BJ (cell line): ENCODE results near the gene CD4. TPM values are rescaled to one million over a fixed set of nuclear protein-coding genes. Genes with fewer than 3 reads are reported as not detected.

ENCODE experiments used
- CTCF ChIA-PET: fragments of 350-600 bp; formaldehyde crosslinking; extraction: SDS; loops from one replicate; lab custom pipeline; 2021; ENCODE audit warnings: antibody characterized with exemption, inconsistent platforms; lab: Yijun Ruan, JAX
- POLR2A ChIA-PET: fragments of 300-600 bp; sonication (Branson Sonifier 250); formaldehyde crosslinking; extraction: SDS; loops from one replicate; lab custom pipeline; 2021; ENCODE audit warnings: antibody characterized with exemption; lab: Charles Lee
- DNase-seq: peaks from one replicate; pipeline ENCODE4 v3.0.0-alpha.2; 2011; ENCODE audit warnings: low read depth
- H3K27me3 ChIP-seq: 2 replicates; pipeline ENCODE4 v1.6.0; 2011; ENCODE audit warnings: low read length; ENCODE audit not compliant: control insufficient read depth, insufficient read depth
- H3K36me3 ChIP-seq: 2 replicates; pipeline ENCODE4 v1.5.1; 2011; ENCODE audit warnings: low read length; ENCODE audit not compliant: control insufficient read depth, insufficient read depth
- H3K4me3 ChIP-seq: 2 replicates; pipeline ENCODE4 v1.5.1; 2011; ENCODE audit warnings: low read depth, mild to moderate bottlenecking, control low read depth, low read length
- CTCF ChIP-seq: IDR thresholded peaks from 2 replicates; pipeline ENCODE4 v1.5.1; 2011; ENCODE audit warnings: low read depth, mild to moderate bottlenecking, control low read depth, inconsistent platforms, low read length, moderate library complexity; ENCODE audit not compliant: insufficient read depth
- polyA plus RNA-seq: library from polyadenylated mRNA; depleted of rRNA; stranded (reverse); fragments of >200 nt; gene quantifications from 2 replicates; pipeline ENCODE4 v1.2.3, GENCODE V29; 2011

CD4 gene
- polyA plus RNA-seq, 1 experiment, result 0.42 TPM

DNA sequence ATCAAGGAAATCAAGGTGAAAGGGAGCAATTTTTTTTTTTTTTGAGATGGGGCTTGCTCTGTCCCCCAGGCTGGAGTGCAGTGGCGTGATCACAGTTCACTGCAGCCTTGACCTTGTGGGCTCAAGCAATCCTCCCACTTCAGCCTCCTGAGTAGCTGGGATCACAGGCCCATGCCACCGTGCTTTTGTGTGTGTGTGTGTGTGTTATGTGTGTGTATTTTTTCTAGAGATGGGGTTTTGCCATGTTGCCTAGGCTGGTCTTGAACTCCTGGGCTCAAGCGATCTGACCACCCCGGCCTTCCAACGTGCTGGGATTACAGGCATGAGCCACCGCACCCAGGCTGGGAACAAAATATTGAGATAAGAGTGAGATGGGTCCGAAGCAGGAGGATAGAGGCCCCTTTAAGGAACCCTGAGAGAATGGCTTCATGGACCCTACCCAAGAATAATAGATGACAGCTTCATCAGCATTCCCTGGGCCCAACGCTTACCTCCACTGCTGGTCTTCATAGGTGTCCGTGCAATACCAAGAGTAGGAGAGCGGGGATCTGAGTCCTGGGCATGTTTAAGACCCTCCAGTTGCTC, 60.7 kb downstream of the CD4 start:
- H3K27me3 ChIP-seq, result no peaks in the 10 kb centered on the region
- POLR2A ChIA-PET, result no interaction called here
- H3K4me3 ChIP-seq, result peak overlapping the region; percentile 78
- no peak for TF ChIP-seq CTCF
- H3K36me3 ChIP-seq, result peaks cover 13% of the 10 kb centered on the region
- CTCF ChIA-PET, result interaction anchor here (8.0 to 12.2 kb wide), 2 partner anchors 14 to 19 kb away, joined by 111 to 112 read pairs; partner anchors contain the start of genes GNB3, SPSB2 and TPI1
- no peak for DNase-seq

DNA sequence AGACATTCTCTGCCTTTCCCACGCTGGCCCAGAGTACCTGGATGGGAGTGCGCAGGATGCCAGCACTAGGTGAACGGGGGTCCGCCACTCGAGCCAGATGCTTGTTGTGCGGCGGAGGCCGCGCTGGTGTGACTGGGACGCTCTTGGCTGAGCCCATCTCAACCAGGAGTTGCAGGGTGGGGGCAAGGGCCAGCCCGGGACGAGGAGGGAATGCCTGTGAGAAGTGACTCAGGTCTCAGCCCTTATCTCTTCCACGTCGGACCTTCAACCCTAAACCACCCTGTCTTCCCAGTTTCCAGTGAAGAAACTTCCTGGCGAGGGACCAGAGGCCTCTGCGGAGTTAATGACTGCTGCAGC, 61.4 kb downstream of the CD4 start:
- H3K36me3 ChIP-seq, result peaks cover 12% of the 10 kb centered on the region
- TF ChIP-seq CTCF, result no peak
- peak overlapping the region; percentile 78 for H3K4me3 ChIP-seq
- no peaks in the 10 kb centered on the region for H3K27me3 ChIP-seq
- no peak for DNase-seq
- CTCF ChIA-PET, result interaction anchor here (0.9 to 12.2 kb wide), 7 partner anchors 8 to 97 kb away, joined by 3 to 112 read pairs (median 14); partner anchors contain the start of genes GNB3, MLF2, P3H3 and PTMS
- POLR2A ChIA-PET, result interaction anchor here (0.7 to 2.9 kb wide), 2 partner anchors 17 to 30 kb away, joined by 7 to 34 read pairs; partner anchors contain the start of gene TPI1

GRCh38 chr12:6851153-6851920, 62.0 kb downstream of the CD4 start, which contains the start of gene CDCA3:
CDCA3 (minus strand) TSS chr12:6851286; CDS start chr12:6850952, 334 bp downstream.
- TF ChIP-seq CTCF, result no peak
- POLR2A ChIA-PET, result interaction anchor here (0.6 to 2.9 kb wide), 8 partner anchors 12 to 255 kb away, joined by 3 to 34 read pairs (median 4); partner anchors contain the start of genes SPSB2 and TPI1
- peak within 1 kb of the TSS; percentile 78 for H3K4me3 ChIP-seq
- no peaks in the 10 kb centered on the region for H3K27me3 ChIP-seq
- CTCF ChIA-PET, result interaction anchor here (0.7 to 12.2 kb wide), 9 partner anchors 9 to 167 kb away, joined by 3 to 112 read pairs (median 8); partner anchors contain the start of genes GNB3, LPCAT3, MLF2 and P3H3
- peak; percentile 84 for DNase-seq
- H3K36me3 ChIP-seq, result peaks cover 15% of the 10 kb centered on the region

DNA sequence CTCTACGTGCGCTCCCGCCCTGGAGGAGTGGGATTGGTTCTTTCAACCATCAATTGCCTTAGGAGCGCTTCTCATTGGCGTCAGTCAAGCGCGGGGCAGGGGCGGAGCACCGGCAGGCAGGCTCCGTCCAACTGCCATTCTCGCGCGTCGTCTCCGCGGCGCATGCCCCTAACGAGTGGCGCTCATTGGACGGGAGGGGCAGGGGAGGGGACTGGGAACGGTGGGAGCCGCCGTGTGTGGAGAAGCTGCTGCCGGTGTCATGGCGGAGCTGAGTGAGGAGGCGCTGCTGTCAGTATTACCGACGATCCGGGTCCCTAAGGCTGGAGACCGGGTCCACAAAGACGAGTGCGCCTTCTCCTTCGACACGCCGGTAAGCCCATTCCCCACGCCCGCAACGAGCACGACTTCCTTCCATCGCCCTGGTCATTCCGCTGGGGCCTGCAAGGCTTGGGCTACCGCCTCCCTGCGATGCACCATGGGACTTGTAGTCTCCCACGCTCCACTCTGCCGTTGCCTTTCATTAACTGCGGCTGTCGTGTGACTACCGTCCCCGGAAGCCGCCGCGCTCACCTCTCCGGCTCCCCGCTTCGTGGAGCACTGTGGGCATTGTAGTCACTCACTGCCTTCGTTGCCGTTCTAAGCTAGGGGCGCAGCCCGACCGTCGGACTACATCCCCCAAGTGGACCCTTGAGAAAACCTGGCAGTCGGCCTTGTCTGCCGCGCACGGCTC, 62.8 kb downstream of the CD4 start, which contains the start of gene USP5:
Gene USP5, plus strand, starts transcription at position 230 of the 730 bp plus-strand sequence. Its CDS starts 30 bp downstream, at position 260.
- 0 out of 2 replicates have a peak, but pooled peaks have one; percentile 3 for TF ChIP-seq CTCF
- POLR2A ChIA-PET, result interaction anchor here (0.8 to 2.9 kb wide), 7 partner anchors 15 to 100 kb away, joined by 3 to 34 read pairs (median 5); partner anchors contain the start of genes SPSB2 and TPI1
- Histone ChIP-seq H3K27me3 (no peaks in the 10 kb centered on the region), H3K4me3 (peak within 1 kb of the TSS; percentile 78), H3K36me3 (peaks cover 9% of the 10 kb centered on the region)
- DNase-seq, result peak; percentile 99
- CTCF ChIA-PET, result interaction anchor here (0.7 to 12.2 kb wide), 11 partner anchors 9 to 166 kb away, joined by 3 to 112 read pairs (median 5); partner anchors contain the start of genes GNB3, LPCAT3, MLF2 and P3H3
